Measurements from ENCODE around the gene CD44.

The CD44 gene

DNA sequence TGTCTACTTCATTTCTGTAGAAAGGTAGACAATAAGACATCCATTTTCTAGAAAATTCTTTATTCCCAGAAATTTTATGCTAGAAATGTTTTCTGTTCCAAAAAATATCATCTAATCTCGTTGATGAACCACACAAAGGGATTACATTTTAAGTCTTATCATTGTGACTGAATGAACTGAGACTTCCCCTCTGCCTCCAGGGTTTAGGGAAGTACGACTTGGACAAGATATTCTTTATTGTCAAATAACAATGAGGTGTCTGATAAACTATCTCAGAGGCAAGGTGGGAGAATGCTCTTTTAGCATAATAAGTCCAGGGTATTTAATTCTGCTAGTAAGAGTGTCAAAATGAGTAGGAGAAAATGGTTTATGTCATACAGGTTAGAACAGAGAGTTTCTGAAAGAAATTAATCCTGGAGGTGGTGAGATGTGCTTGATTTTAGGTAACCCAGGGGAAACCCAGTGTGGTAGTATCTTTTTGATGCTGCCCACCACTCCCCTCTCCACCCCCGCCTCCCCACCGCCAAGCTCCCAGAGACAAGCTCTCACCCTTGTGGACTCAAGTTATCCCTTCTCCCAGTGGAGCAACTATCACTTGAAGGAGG, 100.6 kb downstream of the CD44 start:
- Histone ChIP-seq H3K36me3 (ENCODE audit: insufficient read depth, low read length) (no peaks in the 10 kb centered on the region), H3K79me2 (ENCODE audit: insufficient read depth, low read length) (no peaks in the 10 kb centered on the region), H3K4me2 (ENCODE audit: insufficient read depth, low read length) (no peak overlapping the region), H3K9me3 (ENCODE audit: insufficient read depth, low read length, severe bottlenecking) (no peaks in the 10 kb centered on the region), H4K20me1 (ENCODE audit: insufficient read depth, low read length) (no peaks in the 10 kb centered on the region), H3K4me3 (ENCODE audit: low read depth in 1 of 2, low read length in 2 of 2) (no peak overlapping the region), H3K9ac (ENCODE audit: low read depth, low read length) (no peak overlapping the region), H3K27ac (ENCODE audit: low read length) (no peak overlapping the region), H2AFZ (ENCODE audit: low read depth, low read length) (no peak overlapping the region), H3K27me3 (ENCODE audit: insufficient read depth, low read length, poor library complexity) (no peaks in the 10 kb centered on the region), H3K4me1 (ENCODE audit: insufficient read depth, low read length) (peaks cover 25% of the 10 kb centered on the region)
- ATAC-seq (ENCODE audit: insufficient read depth, low read depth), result no peak
- no peak for DNase-seq
- TF ChIP-seq, protein P1, sequence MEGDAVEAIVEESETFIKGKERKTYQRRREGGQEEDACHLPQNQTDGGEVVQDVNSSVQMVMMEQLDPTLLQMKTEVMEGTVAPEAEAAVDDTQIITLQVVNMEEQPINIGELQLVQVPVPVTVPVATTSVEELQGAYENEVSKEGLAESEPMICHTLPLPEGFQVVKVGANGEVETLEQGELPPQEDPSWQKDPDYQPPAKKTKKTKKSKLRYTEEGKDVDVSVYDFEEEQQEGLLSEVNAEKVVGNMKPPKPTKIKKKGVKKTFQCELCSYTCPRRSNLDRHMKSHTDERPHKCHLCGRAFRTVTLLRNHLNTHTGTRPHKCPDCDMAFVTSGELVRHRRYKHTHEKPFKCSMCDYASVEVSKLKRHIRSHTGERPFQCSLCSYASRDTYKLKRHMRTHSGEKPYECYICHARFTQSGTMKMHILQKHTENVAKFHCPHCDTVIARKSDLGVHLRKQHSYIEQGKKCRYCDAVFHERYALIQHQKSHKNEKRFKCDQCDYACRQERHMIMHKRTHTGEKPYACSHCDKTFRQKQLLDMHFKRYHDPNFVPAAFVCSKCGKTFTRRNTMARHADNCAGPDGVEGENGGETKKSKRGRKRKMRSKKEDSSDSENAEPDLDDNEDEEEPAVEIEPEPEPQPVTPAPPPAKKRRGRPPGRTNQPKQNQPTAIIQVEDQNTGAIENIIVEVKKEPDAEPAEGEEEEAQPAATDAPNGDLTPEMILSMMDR (IDR thresholded peaks at IDR 0.05; ENCODE audit: borderline replicate concordance, extremely low read depth, low read length, poor library complexity, severe bottlenecking), result no peak
- no peak for TF ChIP-seq EZH2 (IDR thresholded peaks at IDR 0.05; ENCODE audit: borderline replicate concordance, low read depth, low read length, severe bottlenecking)

DNA sequence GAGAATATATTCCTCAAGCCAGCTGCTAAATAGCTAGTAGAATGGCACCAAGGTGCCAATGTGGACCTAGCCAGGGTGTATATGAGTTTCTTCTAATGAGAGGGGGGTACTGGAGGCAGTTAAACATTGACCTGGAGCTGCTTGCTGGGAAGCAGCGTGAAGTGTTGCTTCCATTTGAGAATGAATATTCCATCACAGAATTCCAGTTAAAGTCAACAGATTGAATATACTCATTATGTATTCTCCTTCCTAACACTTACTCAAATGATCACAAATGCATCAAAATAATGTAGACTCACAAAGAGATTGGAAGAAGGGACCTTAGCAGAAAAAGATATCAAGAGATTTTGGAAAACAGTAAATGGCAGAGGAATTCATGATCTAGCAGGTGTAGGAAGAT, 102.1 kb downstream of the CD44 start:
- no peak overlapping the region for H3K9ac ChIP-seq (ENCODE audit: low read depth, low read length)
- no peak for DNase-seq
- no peaks in the 10 kb centered on the region for H3K79me2 ChIP-seq (ENCODE audit: insufficient read depth, low read length)
- no peak overlapping the region for H3K4me2 ChIP-seq (ENCODE audit: insufficient read depth, low read length)
- no peaks in the 10 kb centered on the region for H3K36me3 ChIP-seq (ENCODE audit: insufficient read depth, low read length)
- TF ChIP-seq, protein P1 (IDR thresholded peaks at IDR 0.05; ENCODE audit: borderline replicate concordance, extremely low read depth, low read length, poor library complexity, severe bottlenecking), result no peak
- no peak for TF ChIP-seq EZH2 (IDR thresholded peaks at IDR 0.05; ENCODE audit: borderline replicate concordance, low read depth, low read length, severe bottlenecking)
- ATAC-seq (ENCODE audit: insufficient read depth, low read depth), result no peak
- no peak overlapping the region for H3K27ac ChIP-seq (ENCODE audit: low read length)
- no peak overlapping the region for H3K4me3 ChIP-seq (ENCODE audit: low read depth in 1 of 2, low read length in 2 of 2)
- H3K9me3 ChIP-seq (ENCODE audit: insufficient read depth, low read length, severe bottlenecking), result no peaks in the 10 kb centered on the region
- peaks cover 10% of the 10 kb centered on the region for H3K4me1 ChIP-seq (ENCODE audit: insufficient read depth, low read length)
- no peaks in the 10 kb centered on the region for H3K27me3 ChIP-seq (ENCODE audit: insufficient read depth, low read length, poor library complexity)
- no peak overlapping the region for H2AFZ ChIP-seq (ENCODE audit: low read depth, low read length)
- no peaks in the 10 kb centered on the region for H4K20me1 ChIP-seq (ENCODE audit: insufficient read depth, low read length)

DNA sequence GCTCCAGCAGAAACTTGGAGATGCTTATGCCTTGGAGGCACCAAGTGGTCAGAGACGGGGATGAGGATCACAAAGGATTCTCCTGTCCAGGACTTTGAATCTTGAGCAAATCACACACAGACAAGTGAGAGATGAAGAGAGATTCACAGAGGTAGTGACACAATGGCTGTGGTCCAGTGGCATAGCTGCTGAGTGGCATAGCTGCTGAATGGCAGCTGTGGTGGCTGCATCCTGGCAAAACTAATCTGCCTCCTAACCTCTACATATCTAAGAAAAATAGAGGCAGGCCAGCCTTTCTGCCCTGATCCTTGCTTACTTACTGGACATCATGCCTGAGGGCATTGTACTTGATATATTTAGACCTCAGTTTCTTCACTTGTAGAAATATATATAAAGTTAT, 102.6 kb downstream of the CD44 start:
- no peak for TF ChIP-seq EZH2 (IDR thresholded peaks at IDR 0.05; ENCODE audit: borderline replicate concordance, low read depth, low read length, severe bottlenecking)
- TF ChIP-seq, protein P1 (IDR thresholded peaks at IDR 0.05; ENCODE audit: borderline replicate concordance, extremely low read depth, low read length, poor library complexity, severe bottlenecking), result no peak
- no peak for DNase-seq
- H3K9ac ChIP-seq (ENCODE audit: low read depth, low read length), result no peak overlapping the region
- no peaks in the 10 kb centered on the region for H3K36me3 ChIP-seq (ENCODE audit: insufficient read depth, low read length)
- no peak overlapping the region for H2AFZ ChIP-seq (ENCODE audit: low read depth, low read length)
- H3K27me3 ChIP-seq (ENCODE audit: insufficient read depth, low read length, poor library complexity), result no peaks in the 10 kb centered on the region
- no peak overlapping the region for H3K4me3 ChIP-seq (ENCODE audit: low read depth in 1 of 2, low read length in 2 of 2)
- H3K79me2 ChIP-seq (ENCODE audit: insufficient read depth, low read length), result no peaks in the 10 kb centered on the region
- H4K20me1 ChIP-seq (ENCODE audit: insufficient read depth, low read length), result no peaks in the 10 kb centered on the region
- no peak for ATAC-seq (ENCODE audit: insufficient read depth, low read depth)
- H3K4me1 ChIP-seq (ENCODE audit: insufficient read depth, low read length), result peaks cover 5% of the 10 kb centered on the region
- no peaks in the 10 kb centered on the region for H3K9me3 ChIP-seq (ENCODE audit: insufficient read depth, low read length, severe bottlenecking)
- no peak overlapping the region for H3K27ac ChIP-seq (ENCODE audit: low read length)
- H3K4me2 ChIP-seq (ENCODE audit: insufficient read depth, low read length), result no peak overlapping the region

Data from DND-41 (cell line).